Measurements from ENCODE around the gene SNRNP25.

SNRNP25 gene

DNA sequence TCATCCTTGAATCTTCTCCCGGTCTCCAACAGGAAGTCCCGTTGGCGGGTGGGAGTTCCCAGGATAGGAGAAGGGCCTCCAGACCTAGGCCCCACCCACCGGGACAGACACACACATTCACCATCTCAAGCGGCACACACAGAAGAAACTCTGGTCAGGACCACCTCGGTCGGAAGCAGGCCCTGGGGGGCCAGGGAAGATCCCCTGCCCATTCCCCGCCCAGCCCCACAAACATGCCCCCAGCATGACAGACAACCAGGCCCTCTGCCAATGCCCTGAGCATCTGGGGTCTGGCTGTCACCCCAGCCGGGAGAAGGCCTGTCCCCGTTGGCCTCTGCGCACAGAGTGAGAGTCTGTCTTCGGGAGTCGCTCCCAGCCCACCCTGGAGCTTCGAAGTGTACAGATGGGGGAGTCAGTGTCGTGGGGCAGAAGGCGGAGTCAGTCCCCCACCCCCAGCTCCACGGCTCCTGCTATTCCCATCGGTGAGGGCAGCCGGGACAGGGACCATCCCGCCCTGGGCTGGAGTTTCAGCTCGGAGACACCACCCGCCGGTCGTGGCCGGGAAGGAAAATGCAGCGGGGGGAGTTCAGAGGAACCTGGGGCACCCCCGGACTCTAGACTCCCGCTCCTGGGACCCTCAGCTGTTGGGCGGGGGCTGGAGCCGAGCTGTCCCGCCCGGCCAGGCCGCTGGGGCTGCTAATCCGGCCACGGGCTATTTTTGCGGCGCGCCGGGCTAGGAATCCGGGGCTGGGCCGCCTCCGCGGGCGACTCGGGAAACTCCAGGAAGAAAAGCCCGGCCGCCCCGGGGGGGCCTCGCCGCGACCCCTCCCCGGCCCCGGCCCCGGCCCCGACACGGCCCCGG, 18.1 kb downstream of the SNRNP25 start:
- DNase-seq = no peak
- Histone ChIP-seq H3K9me3 (no peaks in the 10 kb centered on the region), H3K4me1 (peaks cover 11% of the 10 kb centered on the region), H3K4me3 (ENCODE audit: low read depth, low read length) (peak overlapping the region; percentile 17), H3K36me3 (no peaks in the 10 kb centered on the region), H3K27me3 (peaks cover 16% of the 10 kb centered on the region)
- TF ChIP-seq CTCF (IDR thresholded peaks at IDR 0.05; ENCODE audit: low read depth, low read length) = no peak

- Histone ChIP-seq H3K9me3 (no peaks in the 10 kb centered on the region), H3K36me3 (no peaks in the 10 kb centered on the region), H3K27me3 (peaks cover 16% of the 10 kb centered on the region), H3K4me1 (peaks cover 17% of the 10 kb centered on the region), H3K4me3 (ENCODE audit: low read depth, low read length) (peak within 1 kb of the TSS; percentile 17)
- DNase-seq = peak; percentile 52
- no peak for TF ChIP-seq CTCF (IDR thresholded peaks at IDR 0.05; ENCODE audit: low read depth, low read length)
Observed at GRCh38 chr16:72561-73548, 19.2 kb downstream of the SNRNP25 start, which contains the start of gene RHBDF1. TSS of gene RHBDF1 (minus strand) at chr16:72631. CDS start at chr16:65015, 7,616 bp downstream.

GRCh38 chr16:74051-74746, 20.6 kb downstream of the SNRNP25 start:
- no peak for DNase-seq
- TF ChIP-seq CTCF (IDR thresholded peaks at IDR 0.05; ENCODE audit: low read depth, low read length) = no peak
- H3K4me1 ChIP-seq = peaks cover 17% of the 10 kb centered on the region
- H3K27me3 ChIP-seq = peaks cover 16% of the 10 kb centered on the region
- H3K36me3 ChIP-seq = no peaks in the 10 kb centered on the region
- no peaks in the 10 kb centered on the region for H3K9me3 ChIP-seq
- no peak overlapping the region for H3K4me3 ChIP-seq (ENCODE audit: low read depth, low read length)

GRCh38 chr16:74747-75334, 21.2 kb downstream of the SNRNP25 start:
- Histone ChIP-seq H3K4me1 (peaks cover 17% of the 10 kb centered on the region), H3K9me3 (no peaks in the 10 kb centered on the region), H3K4me3 (ENCODE audit: low read depth, low read length) (no peak overlapping the region), H3K36me3 (no peaks in the 10 kb centered on the region), H3K27me3 (peaks cover 16% of the 10 kb centered on the region)
- TF ChIP-seq CTCF (IDR thresholded peaks at IDR 0.05; ENCODE audit: low read depth, low read length) = no peak
- DNase-seq = no peak

- Histone ChIP-seq H3K4me3 (ENCODE audit: low read depth, low read length) (no peak overlapping the region), H3K4me1 (peaks cover 17% of the 10 kb centered on the region), H3K36me3 (no peaks in the 10 kb centered on the region), H3K9me3 (no peaks in the 10 kb centered on the region), H3K27me3 (peaks cover 16% of the 10 kb centered on the region)
- no peak for TF ChIP-seq CTCF (IDR thresholded peaks at IDR 0.05; ENCODE audit: low read depth, low read length)
- DNase-seq = no peak
Observed at GRCh38 chr16:75580-76501, 22.2 kb downstream of the SNRNP25 start.

Measured in BE2C (cell line).